Measurements from ENCODE around the gene KRT4.
"Not testable (repeated sequence)": the region's sequence is repeated elsewhere in the genome, so short reads cannot be mapped to it uniquely, and the experiment has no call there.

The KRT4 gene

DNA sequence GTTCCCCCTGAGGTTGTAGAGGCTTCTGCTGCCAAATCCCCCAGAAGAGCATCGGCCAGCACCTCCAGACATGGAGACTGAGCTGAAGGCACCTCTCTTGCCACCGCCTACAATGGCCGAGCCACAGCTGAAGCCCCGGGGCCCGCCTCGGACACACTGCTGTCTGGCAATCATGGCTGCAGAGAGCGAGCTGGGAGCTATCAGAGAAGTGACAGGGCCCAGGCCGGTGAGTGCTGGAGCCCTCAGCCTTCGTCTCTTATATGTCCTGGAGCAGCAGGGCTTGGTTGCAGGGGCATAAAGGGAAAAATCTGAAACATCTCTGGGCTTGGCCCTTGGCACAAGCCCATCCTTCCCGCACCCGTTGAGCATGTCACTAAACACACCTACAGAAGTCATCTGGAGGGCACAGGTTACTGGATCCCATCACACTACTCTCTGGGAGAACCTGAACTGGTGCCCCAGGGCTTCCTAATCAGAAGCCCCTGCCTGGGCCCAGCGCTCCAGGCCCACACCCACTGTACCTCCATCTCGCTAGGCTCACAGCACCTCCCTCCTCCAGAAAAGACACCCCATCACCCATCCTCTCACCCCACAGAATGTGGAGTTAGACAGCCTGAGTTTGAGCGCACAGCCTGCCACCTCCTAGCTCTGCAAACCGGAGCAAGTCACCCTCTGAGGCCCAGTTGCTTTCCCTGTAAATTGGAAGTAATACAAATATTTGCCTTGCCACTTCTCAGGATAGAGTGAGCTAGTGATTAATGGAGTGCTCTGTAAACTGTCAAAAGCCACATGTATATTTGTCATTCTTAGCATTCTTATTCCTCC lies at the start of gene KRT4:
Gene KRT4 (minus strand): TSS at position 232 of the 825 bp plus-strand sequence. CDS start 58 bp downstream, at position 174.
- DNase-seq = no peak

DNA sequence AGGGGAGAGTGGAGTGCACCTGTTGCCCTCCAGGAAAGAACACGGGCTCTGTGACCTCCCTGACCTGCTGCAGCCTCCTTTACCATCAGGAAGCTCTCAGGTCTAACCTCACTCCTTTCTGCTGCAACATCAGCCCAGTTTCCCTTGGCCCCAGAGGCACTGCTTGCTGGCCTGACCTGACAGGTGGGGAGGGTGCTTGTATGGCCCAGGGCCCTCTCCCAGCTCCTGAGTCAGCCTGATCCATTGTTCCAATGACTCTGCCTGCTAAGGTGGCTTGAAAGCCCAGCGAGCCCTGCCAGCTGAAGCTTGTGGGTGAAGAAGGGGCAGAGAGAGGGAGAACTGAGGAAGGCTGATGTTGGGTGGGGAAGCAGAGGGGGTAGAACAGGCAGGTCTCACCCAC lies 48.1 kb upstream of the KRT4 start:
- DNase-seq = no peak

DNA sequence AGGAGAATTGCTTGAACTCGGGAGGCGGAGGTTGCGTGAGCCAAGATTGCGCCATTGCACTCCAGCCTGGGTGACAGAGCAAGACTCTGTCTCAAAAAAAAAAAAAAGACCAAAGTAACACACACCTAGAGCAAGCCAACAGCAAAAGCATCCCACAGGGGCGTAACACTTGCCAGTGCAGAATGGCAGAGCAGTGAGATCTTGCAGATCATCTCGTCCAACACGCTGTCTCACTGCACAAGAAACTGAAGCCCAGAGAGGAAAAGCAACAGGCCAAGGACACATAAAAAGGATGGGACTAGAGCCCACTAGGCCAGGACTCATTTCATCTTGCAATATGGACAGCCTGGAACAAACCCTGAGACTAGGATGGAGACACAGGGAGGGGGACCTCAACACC lies 47.6 kb upstream of the KRT4 start:
- no peak for DNase-seq

GRCh38 chr12:52860102-52860823 lies 46.3 kb upstream of the KRT4 start:
- DNase-seq = no peak

DNA sequence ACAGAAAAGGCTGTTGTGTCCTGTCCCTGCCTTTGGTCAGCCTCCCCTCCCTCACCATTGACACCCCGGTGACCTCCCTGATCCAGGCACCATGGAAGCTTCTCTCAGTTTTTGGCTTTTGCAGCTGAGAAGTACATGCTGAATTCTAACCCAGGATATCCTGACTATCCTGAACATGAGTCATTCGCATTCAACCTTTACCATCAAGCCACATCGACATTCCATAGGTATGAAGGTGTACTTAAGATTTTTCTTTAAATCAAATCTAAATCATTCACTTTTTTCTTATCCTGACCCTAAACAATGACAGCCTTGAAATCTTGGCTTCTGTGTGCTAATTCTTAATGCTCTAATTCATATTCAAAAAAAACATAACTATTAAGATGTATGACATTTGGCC lies 43.6 kb upstream of the KRT4 start:
- no peak for DNase-seq

GRCh38 chr12:52856787-52857186 lies 42.9 kb upstream of the KRT4 start:
- no peak for DNase-seq

DNA sequence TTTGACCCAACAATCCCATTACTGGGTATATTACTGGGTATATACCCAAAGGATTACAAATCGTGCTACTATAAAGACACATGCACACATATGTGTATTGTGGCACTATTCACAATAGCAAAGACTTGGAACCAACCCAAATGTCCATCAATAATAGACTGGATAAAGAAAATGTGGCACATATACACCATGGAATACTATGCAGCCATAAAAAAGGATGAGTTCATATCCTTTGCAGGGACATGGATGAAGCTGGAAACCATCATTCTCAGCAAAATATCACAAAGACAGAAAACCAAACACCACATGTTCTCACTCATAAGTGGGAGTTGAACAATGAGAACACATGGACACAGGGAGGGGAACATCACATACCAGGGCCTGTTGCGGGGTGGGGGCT lies 42.2 kb upstream of the KRT4 start:
- not testable (repeated sequence) for DNase-seq

DNA sequence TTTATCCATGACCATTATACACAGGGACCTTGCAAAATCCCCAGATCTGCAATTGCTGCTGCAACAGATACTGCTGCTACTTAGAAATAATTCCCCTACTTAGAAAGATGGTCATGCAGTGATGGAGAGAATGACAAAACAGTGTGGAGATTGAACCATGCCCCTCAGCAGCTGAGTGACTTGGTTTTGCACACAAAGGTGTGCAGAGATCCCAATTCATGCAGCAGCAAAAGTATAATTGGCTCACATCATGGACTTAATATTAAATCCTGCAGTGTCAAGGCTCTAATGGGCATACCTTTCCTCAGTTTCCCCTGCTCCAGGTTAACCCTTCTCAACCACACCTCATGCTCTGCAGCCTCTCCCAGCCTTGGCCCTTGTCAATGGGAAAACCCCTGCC lies 37.9 kb upstream of the KRT4 start:
- no peak for DNase-seq

GRCh38 chr12:52850681-52851080 lies 36.8 kb upstream of the KRT4 start:
- no peak for DNase-seq

DNA sequence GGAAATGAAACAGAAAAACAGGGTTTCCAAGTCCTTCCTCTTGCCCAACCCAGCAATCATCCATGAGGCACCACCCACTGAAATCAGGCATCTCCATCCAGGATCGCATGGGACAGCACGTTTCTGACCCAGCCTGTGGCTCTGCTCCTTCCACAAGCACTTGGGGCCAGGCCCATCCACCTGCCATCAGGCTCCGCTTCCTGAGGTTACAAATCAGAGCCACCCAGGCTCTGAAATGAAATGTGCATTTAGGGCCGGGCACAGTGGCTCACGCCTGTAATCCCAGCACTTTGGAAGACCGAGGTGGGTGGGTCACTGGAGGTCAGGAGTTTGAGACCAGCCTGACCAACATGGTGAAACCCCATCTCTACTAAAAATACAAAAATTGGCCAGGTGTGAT lies 35.6 kb upstream of the KRT4 start:
- no peak for DNase-seq

DNA sequence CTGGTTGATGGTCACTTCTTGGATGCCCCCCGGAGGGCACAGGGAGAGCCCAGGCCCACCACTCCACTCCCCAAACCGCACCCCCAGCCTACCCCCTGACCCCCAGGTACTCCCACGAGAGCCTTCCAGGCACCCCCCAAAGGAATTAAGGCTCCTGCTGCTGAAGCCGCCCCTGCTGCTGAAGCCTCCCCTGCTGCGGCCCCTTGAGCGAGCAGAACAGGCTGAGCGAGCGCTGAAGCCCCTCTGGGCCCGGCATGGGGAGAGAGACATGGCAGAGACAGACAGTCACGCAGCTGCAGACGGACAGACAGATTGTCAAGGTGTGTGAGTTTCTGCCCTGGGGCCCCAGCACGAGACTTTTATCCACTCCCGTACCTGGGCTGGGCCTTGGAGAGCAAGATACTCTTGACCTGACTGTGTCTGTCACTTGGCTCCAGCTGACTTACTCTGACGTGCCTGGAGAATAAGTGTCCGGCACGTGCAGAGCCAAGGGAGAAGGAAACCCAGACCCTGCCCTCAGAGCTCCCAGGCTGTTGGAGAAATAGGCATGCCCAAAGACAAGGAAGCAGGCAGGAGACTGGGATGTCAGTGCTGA lies 34.8 kb upstream of the KRT4 start, which contains the start of gene KRT78:
Gene KRT78 (minus strand): TSS at position 334 of the 595 bp plus-strand sequence. CDS start 64 bp downstream, at position 270.
- no peak for DNase-seq

DNA sequence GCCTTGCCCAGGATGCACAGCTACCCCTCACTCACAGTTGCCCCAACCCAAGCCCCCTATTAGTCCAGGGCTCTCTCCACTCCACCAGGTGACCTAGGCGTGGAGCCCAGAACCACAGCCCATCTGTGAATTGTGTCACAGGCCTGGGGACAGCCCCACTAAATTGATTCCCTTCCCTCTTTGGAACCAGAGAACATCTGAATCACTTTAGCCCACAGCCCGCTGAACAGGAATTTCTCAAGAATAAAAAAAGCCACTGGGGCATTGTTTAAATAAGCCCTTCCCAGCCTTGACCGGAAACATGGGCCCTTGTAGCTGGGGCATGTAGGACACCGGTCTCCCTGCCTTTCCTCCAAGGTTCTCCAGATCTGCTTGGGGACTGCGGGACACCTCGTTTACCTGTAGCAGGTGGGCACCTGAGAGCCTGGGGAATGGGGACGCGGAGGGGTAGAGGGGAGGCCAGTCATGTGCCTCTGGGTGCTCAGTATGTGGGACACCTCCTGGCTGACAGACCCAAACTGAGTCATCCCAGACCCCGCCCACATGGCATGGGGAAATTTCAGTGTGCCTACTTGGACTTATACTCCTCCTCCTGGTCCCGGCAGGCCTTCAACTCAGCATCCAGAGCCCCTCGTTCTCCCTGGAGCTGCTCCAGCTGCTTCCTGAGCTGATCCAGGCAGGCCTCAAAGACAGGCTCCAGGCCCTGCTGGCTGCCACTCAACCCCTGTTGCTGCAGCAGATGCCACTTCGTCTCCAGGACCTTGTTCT lies 33.6 kb upstream of the KRT4 start:
- DNase-seq = no peak

DNA sequence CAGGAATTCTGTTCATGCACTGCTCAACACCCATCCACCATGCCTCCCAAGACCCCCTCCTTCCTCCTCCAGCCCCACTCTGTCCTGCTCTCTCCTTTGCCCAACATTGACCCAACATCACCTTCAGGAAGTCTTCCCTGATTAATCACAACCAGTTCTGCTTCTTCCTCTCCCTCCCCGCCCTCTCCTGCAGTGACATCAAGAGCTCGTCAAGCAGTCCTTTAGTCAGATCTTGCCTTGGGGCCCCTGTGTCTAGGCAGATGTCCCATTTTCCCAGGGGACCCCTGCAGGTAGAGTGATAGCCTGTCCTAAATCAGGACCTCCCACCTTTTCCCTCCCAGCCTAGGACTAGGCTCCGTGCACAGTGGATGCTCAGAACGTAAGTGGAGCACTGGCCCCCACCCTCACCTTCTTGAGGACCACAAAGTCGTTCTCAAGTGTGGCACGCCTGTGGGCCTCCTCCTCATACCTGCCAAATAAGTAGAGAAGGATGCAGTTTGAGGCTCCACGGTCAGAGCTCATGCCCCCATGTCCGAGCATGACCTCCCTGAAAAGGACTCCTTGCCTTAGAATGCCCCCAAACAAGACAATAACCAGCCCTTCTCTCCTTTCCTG lies 32.5 kb upstream of the KRT4 start:
- no peak for DNase-seq

DNA sequence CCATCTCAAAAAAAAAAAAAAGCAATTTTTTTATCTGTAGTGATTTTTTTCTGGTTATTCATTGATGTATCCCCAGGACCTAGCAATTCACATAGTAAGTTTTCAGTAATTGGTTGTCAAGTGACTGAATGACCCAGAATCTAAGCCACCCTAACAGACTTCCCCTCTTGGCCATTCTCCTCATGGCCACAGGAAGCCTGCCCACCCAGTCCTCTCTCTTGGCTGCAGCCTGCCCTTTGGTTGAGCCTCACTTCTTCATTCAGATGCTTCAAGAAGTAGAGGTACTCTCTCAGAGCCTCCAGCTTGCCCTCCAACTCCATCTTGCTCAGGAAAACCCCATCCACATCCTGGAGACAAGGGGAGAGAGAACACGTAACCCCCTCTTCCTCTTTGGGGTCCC lies 32.0 kb upstream of the KRT4 start:
- no peak for DNase-seq

DNA sequence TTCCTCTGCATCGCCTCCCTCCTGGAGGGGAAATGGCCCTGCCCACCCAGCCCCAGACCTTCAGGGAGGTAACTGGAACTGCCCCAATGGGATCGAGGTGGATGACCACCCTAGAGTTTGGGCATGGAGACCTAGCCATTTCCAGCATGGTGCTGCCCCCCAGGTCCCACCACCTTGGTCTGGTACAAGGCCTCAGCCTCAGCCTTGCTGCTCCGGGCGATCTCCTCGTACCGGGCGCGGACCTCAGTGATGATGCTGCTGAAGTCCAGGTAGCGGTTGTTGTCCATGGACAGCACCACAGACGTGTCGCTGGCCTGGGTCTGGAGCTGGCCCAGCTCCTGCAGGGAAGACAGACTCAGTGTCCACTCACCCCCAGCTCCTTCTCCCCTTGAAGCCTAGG lies 30.5 kb upstream of the KRT4 start:
- DNase-seq = no peak

GRCh38 chr12:52839436-52840105 lies 25.7 kb upstream of the KRT4 start:
- DNase-seq = no peak

- DNase-seq = no peak
Observed at GRCh38 chr12:52838609-52839435, 24.9 kb upstream of the KRT4 start.

DNA sequence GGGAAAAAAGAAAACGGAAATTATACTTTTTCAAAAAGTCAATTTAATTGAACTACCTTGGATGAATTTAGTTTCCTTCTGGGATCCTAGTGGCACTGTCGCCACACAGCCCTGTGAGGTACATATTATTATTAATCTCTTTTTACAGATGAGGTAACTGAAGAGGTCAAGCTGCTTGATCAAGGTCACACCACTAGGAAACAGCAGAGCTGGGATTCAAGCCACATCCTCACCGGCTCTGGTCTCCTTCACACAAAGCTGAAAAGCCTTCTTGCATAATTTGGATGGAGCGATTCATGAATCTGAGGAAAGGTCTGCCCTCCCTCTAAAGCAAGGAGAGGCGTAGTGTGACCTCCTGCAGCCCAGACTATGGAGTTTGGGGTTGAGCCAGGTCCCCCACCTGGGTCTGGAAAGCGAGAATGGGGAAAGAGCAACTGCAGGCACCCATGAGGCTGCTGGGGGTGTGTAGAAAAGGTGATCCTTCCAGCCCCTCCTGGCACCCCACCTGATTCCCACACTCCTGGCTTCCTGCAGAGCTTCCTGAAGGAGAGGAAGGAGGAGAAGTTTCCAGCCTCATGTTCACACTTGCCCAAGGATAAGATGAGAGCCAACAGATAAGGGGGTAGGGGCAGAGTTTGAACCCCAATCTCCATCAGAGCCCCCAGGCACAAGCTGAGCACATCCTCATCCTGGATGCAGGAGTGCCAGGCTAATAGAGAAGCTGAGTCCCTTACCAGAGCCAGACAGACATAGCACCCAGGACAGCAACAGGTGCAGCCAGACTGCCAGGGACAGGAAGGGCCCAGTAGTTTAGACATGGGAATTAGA lies 24.1 kb upstream of the KRT4 start:
- DNase-seq = no peak

DNA sequence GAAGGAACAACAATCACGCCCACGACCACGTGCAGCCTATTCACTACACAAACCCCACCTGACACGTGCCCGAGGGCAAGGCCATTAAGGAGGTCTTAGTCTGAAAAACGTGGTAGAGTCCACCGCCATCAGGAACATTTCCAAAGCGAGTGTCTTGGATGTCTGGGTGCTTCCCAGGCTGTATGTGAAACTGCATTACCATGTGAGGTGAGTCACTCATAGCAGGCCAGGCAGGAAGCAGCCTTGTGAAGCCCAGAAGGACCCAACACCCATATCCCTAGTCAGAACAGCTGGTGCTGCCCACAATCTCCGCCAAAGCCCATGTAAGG lies 23.5 kb upstream of the KRT4 start:
- DNase-seq = no peak
